Left ventricle myocardium inferior (tissue), 1 donor: ENCODE data around the gene MAS1. TPM values are rescaled to one million over a fixed set of nuclear protein-coding genes. Genes with fewer than 3 reads are reported as not detected.

Experiments used
- DNase-seq: peaks from one replicate; pipeline ENCODE4 v3.0.0-alpha.2; 2020
- H3K27ac ChIP-seq: fragments of 200-600 bp; replicated peaks from 2 replicates; pipeline ENCODE4 v1.8.0; 2021
- H3K27me3 ChIP-seq: fragments of 200-600 bp; 2 replicates; pipeline ENCODE4 v1.8.0; 2021; ENCODE audit warnings: low read depth
- H3K36me3 ChIP-seq: fragments of 200-600 bp; 2 replicates; pipeline ENCODE4 v1.8.0; 2021
- H3K4me1 ChIP-seq: fragments of 200-600 bp; 2 replicates; pipeline ENCODE4 v1.8.0; 2021
- H3K4me3 ChIP-seq: fragments of 200-600 bp; 2 replicates; pipeline ENCODE4 v1.8.0; 2021; ENCODE audit warnings: mild to moderate bottlenecking, moderate library complexity
- H3K9me3 ChIP-seq: fragments of 200-600 bp; replicated peaks from 2 replicates; pipeline ENCODE4 v1.8.0; 2021
- CTCF ChIP-seq: fragments of 200-600 bp; IDR thresholded peaks from 2 replicates; pipeline ENCODE4 v1.8.0; 2021; ENCODE audit warnings: antibody characterized with exemption, mild to moderate bottlenecking, borderline replicate concordance
- intact Hi-C: fragments of 100-400 bp; cut with micrococcal nuclease; formaldehyde crosslinking; loops from one replicate; pipeline ENCODE4 v1.11.0; 2022
- total RNA-seq: library from RNA; stranded (reverse); fragmentation: NEBNext Ultra II Directional; extraction: Animal tissue kit (Norgen Biotek cat#: 25700); gene quantifications from one replicate; pipeline ENCODE4 v1.2.1, GENCODE V29; 2021
- donor health status: DM: no; HTN: yes; CAD: no; lungs with severe emphysema.

The MAS1 gene
- total RNA-seq, 1 donor from 2014 or later = not detected

DNA sequence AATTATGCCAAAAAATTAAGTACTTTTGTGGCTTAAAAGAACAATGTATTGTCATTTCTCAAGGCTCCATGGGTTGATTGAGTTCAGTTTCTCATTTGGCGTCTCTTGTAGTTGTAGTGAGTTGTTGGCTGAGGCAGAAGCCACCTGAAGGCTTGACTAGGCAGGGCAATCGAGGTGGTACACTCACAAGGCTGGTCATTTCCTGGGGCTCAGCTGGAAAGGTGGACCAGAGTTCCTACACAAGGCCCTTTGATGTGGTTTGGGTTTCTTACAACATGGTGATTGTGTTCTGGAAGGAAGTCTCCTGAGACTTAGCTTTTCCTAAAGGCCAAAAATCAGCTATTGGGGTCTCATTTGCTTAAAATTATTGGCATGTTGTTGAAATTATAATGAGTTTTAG, 22.6 kb downstream of the MAS1 start:
- Histone ChIP-seq H3K27me3 (peaks cover 32% of the 10 kb centered on the region), H3K4me3 (no peak overlapping the region), H3K9me3 (peaks cover 5% of the 10 kb centered on the region), H3K4me1 (no peaks in the 10 kb centered on the region), H3K27ac (no peak overlapping the region), H3K36me3 (no peaks in the 10 kb centered on the region)
- TF ChIP-seq CTCF = no peak
- DNase-seq = no peak
- intact Hi-C loops = no loop called here

DNA sequence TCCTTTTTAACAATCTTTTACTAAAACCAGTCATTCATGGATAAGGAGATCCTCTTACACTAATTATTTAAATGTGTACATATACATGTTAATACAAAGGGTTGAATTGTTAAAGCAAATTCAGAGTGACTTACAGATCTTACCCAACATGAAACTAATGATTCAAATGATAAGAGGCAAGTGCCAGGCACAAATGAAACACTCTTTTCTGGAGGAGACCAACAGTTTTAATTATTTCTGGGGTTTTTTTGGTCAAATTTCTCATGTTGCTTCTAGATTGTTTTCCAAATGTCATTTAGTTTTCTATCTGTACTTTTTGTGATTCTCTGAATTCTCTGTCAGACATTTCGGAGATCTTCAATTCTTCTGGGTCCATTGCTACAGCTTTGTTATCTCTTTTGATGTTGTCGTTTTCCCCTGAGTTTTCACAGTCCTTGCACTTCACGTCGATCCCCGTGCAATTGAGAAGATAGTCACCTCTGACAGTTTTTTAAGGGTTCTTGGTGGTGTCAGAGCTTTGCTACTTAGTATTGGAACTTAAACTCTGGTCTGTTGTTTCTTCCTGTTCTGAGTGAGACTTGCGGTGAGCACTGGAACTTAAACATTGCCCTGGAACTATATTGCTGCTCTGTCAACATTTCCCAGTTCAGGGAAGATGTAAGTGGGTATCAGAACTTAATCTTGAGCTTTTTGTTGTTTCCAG, 23.2 kb downstream of the MAS1 start:
- no peak for DNase-seq
- Histone ChIP-seq H3K4me3 (no peak overlapping the region), H3K9me3 (peaks cover 5% of the 10 kb centered on the region), H3K27ac (no peak overlapping the region), H3K36me3 (no peaks in the 10 kb centered on the region), H3K4me1 (no peaks in the 10 kb centered on the region), H3K27me3 (peaks cover 32% of the 10 kb centered on the region)
- intact Hi-C loops = no loop called here
- TF ChIP-seq CTCF = no peak

GRCh38 chr6:159914565-159914923, 23.8 kb downstream of the MAS1 start:
- TF ChIP-seq CTCF = no peak
- Histone ChIP-seq H3K27me3 (peaks cover 32% of the 10 kb centered on the region), H3K36me3 (no peaks in the 10 kb centered on the region), H3K4me1 (no peaks in the 10 kb centered on the region), H3K27ac (no peak overlapping the region), H3K4me3 (no peak overlapping the region), H3K9me3 (peaks cover 5% of the 10 kb centered on the region)
- no peak for DNase-seq
- intact Hi-C loops = no loop called here

DNA sequence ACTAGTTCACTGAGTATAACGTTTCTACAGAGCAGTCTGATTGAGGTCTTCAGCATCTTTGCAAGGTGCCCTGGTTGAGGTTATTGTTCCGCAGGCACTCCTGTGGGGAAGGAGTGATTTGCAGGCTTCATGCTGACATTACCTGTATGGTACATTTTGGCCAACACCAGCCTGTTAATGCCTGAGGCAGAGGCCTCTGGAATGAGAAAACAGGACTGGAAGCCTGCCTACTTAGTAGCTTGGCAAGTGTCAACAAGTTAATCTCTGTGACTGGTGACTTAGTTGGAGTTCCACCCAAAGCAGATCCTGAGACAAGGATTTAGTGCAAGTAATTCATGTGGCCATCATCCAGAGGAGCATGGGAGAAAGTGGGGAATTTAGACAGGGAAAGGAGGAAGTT, 24.6 kb downstream of the MAS1 start:
- TF ChIP-seq CTCF = no peak
- intact Hi-C loops = no loop called here
- DNase-seq = no peak

DNA sequence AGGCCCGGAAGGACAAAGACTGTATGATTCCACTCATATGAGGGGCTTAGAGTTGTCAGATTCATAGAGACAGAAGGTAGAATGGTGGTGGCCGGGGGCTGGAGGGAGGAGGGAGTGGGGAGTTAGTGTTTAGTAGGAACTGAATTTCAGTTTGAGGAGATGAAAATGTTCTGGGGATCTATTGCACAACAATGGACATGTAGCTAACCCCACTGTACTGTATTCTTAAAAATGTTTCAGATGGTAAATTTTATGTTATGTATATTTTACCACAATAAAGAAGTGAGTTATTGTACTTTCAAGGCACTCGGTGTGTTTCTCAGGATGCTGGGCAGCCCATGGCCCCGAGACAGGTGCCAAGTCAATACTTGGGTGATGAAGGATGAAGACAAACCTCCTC, 25.4 kb downstream of the MAS1 start:
- peaks cover 5% of the 10 kb centered on the region for H3K9me3 ChIP-seq
- intact Hi-C loops = no loop called here
- no peaks in the 10 kb centered on the region for H3K4me1 ChIP-seq
- no peak for TF ChIP-seq CTCF
- H3K27ac ChIP-seq = no peak overlapping the region
- no peak overlapping the region for H3K4me3 ChIP-seq
- H3K27me3 ChIP-seq = peaks cover 17% of the 10 kb centered on the region
- no peaks in the 10 kb centered on the region for H3K36me3 ChIP-seq
- DNase-seq = no peak

More for the DNA sequence above, 24.6 kb downstream of the MAS1 start:
- H3K27me3 ChIP-seq = peaks cover 26% of the 10 kb centered on the region
- H3K4me1 ChIP-seq = no peaks in the 10 kb centered on the region
- H3K4me3 ChIP-seq = no peak overlapping the region
- no peaks in the 10 kb centered on the region for H3K36me3 ChIP-seq
- H3K9me3 ChIP-seq = peaks cover 5% of the 10 kb centered on the region
- H3K27ac ChIP-seq = no peak overlapping the region
